DOHH2 (cell line): Measurements from ENCODE around the gene PYGB.

Experiments used
- EZH2phosphoT487 ChIP-seq: fragments of 200-600 bp; sonication (generic); IDR thresholded peaks from 2 replicates; pipeline ENCODE4 v1.6.1; 2017; ENCODE audit warnings: borderline replicate concordance, mild to moderate bottlenecking, antibody characterized with exemption, low read length, moderate library complexity, mixed read lengths
- TF ChIP-seq, protein P1 (sequence below): fragments of 200-600 bp; sonication (generic); IDR thresholded peaks from one replicate; pipeline ENCODE4 v1.5.1; 2014; ENCODE audit warnings: antibody characterized with exemption, mild to moderate bottlenecking, low read depth, low read length; ENCODE audit not compliant: poor library complexity, severe bottlenecking

DNA sequence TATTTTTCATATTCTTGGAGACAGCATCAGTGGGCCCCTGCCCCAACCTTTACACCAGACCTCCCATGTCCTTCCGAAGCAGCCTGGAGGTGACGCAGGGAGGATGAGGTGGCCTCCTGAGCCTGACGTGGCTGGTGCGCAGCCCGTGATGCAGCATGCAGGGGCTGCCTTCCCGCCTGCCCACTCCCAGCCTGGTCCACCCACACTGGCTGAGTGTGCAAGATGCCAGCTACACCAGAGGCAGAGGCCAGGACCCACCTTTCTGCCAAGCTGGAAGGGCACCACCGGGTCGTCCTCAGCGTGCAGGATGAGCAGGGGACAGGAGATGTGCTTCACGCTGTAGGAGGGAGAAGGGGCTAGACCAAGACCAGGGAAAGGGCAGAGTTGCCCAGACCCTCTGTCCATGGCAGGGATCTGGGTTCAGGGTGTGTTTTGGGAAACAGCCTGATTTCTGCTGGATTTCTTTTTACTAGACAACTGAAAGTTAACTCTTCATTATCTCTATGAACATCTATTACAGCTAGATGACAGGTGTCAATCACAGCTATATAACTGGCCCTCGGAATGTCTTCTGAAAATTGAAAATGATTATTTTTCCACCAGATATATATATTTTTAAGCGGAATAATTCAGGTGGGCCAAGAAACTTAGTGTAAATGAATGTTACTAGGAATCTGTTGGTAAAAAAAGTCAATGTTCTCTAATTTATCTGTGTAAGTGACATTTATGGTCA, 55.6 kb downstream of the PYGB start:
- TF ChIP-seq, protein P1, sequence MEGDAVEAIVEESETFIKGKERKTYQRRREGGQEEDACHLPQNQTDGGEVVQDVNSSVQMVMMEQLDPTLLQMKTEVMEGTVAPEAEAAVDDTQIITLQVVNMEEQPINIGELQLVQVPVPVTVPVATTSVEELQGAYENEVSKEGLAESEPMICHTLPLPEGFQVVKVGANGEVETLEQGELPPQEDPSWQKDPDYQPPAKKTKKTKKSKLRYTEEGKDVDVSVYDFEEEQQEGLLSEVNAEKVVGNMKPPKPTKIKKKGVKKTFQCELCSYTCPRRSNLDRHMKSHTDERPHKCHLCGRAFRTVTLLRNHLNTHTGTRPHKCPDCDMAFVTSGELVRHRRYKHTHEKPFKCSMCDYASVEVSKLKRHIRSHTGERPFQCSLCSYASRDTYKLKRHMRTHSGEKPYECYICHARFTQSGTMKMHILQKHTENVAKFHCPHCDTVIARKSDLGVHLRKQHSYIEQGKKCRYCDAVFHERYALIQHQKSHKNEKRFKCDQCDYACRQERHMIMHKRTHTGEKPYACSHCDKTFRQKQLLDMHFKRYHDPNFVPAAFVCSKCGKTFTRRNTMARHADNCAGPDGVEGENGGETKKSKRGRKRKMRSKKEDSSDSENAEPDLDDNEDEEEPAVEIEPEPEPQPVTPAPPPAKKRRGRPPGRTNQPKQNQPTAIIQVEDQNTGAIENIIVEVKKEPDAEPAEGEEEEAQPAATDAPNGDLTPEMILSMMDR = no peak
- no peak for TF ChIP-seq EZH2phosphoT487
